ENCODE results near the gene BOD1L1.

The BOD1L1 gene

DNA sequence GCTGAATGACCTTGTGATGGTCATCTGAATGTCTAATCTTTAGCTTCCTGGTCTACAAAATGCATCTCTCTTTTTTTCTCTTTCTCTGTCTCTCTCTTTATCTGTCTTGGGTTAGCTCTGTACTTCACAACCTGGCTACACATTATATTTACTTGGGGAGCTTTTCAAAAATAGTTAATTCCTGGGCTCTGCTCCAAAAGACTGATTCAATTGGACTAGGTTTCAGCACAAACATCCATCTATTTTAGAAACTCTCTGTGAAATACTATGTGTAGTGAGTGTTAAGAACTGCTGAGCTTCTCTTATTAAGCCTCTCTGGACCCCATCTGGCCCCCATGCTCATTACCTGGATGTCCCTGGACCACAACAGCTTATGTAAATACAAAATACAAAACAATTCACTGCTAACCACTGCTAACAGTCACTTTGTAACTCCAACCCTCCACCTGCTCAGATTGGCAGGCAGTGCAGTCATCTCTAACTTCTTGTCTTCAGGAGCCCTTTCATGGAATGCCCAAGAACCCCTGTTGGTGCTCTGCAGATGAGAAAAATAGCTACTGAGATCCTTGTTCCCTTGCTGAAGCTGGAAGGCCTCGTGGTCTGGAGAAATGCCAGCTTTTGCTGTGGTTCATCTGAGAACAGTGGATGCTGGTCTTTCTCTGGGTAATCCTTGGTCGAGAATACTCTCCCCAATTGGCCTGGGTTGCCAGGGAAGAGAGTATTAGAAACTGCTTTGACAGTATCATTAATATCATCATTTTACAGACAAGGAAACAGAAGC, 14.8 kb upstream of the BOD1L1 start:
- Histone ChIP-seq H4K20me1 (ENCODE audit: insufficient read depth) (no peaks in the 10 kb centered on the region), H3K4me2 (no peak overlapping the region), H3K79me2 (ENCODE audit: insufficient read depth, low read depth) (no peaks in the 10 kb centered on the region), H3K4me1 (ENCODE audit: low read depth, poor library complexity, severe bottlenecking) (peaks cover 6% of the 10 kb centered on the region), H3K27ac (no peak overlapping the region), H3K9ac (no peak overlapping the region), H3K4me3 (IDR thresholded peaks at IDR 0.05; ENCODE audit: insufficient read depth, low read depth, low read length) (no peak overlapping the region), H2AFZ (ENCODE audit: low read depth) (no peak overlapping the region), H3K27me3 (ENCODE audit: insufficient read depth, low read depth) (no peaks in the 10 kb centered on the region), H3K36me3 (ENCODE audit: insufficient read depth) (no peaks in the 10 kb centered on the region)
- TF ChIP-seq, protein P1, sequence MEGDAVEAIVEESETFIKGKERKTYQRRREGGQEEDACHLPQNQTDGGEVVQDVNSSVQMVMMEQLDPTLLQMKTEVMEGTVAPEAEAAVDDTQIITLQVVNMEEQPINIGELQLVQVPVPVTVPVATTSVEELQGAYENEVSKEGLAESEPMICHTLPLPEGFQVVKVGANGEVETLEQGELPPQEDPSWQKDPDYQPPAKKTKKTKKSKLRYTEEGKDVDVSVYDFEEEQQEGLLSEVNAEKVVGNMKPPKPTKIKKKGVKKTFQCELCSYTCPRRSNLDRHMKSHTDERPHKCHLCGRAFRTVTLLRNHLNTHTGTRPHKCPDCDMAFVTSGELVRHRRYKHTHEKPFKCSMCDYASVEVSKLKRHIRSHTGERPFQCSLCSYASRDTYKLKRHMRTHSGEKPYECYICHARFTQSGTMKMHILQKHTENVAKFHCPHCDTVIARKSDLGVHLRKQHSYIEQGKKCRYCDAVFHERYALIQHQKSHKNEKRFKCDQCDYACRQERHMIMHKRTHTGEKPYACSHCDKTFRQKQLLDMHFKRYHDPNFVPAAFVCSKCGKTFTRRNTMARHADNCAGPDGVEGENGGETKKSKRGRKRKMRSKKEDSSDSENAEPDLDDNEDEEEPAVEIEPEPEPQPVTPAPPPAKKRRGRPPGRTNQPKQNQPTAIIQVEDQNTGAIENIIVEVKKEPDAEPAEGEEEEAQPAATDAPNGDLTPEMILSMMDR (conservative IDR thresholded peaks at IDR 0.05; ENCODE audit: low read depth, low read length) = no peak

DNA sequence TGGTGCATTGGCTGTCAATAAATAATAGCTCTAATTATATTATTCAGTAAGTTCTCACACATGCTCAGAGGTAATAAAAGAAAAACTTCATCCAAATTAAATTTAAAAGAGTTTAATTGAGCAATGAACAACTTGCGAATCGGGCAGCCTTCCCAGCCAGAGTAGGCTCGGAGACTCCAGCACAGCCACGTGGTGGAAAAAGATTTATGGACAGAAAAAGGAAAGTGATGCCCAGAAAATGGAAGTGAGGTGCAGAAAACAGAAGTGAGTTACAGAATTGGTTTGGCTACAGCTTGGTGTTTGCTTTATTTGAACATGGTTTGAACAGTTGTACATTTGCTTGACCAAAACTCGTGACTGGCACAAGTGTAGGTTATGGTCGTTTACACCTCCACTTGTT, 13.6 kb upstream of the BOD1L1 start:
- Histone ChIP-seq H3K9ac (no peak overlapping the region), H4K20me1 (ENCODE audit: insufficient read depth) (no peaks in the 10 kb centered on the region), H3K27me3 (ENCODE audit: insufficient read depth, low read depth) (no peaks in the 10 kb centered on the region), H3K36me3 (ENCODE audit: insufficient read depth) (no peaks in the 10 kb centered on the region), H3K4me3 (IDR thresholded peaks at IDR 0.05; ENCODE audit: insufficient read depth, low read depth, low read length) (no peak overlapping the region), H3K4me1 (ENCODE audit: low read depth, poor library complexity, severe bottlenecking) (peaks cover 6% of the 10 kb centered on the region), H3K4me2 (no peak overlapping the region), H3K79me2 (ENCODE audit: insufficient read depth, low read depth) (no peaks in the 10 kb centered on the region), H3K27ac (no peak overlapping the region), H2AFZ (ENCODE audit: low read depth) (no peak overlapping the region)
- TF ChIP-seq, protein P1 (conservative IDR thresholded peaks at IDR 0.05; ENCODE audit: low read depth, low read length) = no peak

DNA sequence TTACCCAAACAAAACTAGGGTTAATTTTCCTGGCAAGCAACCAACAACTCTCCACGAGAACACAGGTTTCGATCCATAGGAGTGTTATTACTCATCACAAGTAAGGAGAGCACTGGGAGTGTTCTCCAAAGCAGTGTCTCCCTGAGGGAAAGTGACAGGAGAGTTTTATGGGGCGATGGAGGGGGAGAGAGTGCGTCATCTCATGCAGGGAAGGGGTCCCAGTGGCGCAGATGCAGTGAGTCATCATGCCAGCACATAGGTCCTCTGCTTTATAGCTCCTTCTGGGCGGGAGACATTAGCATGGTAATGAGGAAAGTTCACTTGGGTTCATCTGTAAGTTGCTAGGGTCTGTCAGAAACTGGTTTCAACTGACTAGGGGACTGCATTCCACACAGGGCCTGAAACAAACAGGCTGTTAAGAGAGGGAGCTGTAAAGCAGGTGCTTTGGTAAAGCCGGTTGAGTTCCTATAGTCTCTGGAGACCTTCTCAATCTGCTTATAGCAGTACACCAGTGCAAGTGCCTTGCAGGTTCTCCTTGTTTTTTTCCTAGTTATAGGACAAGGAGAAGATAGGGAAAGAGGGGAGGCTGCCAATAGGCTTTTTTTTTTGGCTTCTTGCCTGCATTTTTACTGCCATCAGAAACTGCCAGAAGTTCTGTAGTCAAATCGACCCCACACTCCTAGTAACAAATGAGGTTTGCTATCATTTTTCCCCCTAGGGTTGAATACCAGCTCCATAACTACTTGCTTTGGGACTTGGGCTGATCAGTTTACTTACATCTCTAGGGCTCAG, 12.8 kb upstream of the BOD1L1 start:
- Histone ChIP-seq H3K9ac (no peak overlapping the region), H3K27ac (no peak overlapping the region), H2AFZ (ENCODE audit: low read depth) (no peak overlapping the region), H3K36me3 (ENCODE audit: insufficient read depth) (no peaks in the 10 kb centered on the region), H3K4me1 (ENCODE audit: low read depth, poor library complexity, severe bottlenecking) (peaks cover 6% of the 10 kb centered on the region), H3K4me3 (IDR thresholded peaks at IDR 0.05; ENCODE audit: insufficient read depth, low read depth, low read length) (no peak overlapping the region), H3K27me3 (ENCODE audit: insufficient read depth, low read depth) (no peaks in the 10 kb centered on the region), H3K4me2 (no peak overlapping the region), H4K20me1 (ENCODE audit: insufficient read depth) (no peaks in the 10 kb centered on the region), H3K79me2 (ENCODE audit: insufficient read depth, low read depth) (no peaks in the 10 kb centered on the region)
- TF ChIP-seq, protein P1 (conservative IDR thresholded peaks at IDR 0.05; ENCODE audit: low read depth, low read length) = no peak

DNA sequence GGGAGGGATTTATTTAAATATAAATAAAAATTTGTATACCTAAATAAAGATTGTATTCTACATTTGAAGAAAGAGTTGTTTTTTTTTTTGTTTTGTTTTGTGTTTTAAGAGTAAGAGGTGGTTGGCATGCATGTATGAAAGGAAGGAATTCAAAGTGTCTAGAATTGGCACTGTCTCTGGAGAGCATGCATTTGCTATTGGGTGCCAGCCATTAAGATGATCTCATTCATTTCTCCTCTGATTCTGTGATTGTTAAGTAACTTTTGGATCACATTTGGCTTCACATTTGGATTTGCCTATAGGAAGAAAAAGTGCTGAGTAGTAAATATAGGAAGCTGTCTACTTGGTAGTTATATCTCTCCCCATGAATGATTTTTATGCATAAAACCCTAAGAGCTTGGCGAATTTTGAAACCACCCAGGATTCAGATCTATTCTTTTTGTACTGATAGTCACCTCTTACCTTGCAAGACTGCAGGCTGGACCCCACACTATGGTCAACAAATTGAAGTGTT, 7.8 kb upstream of the BOD1L1 start:
- Histone ChIP-seq H3K4me1 (ENCODE audit: low read depth, poor library complexity, severe bottlenecking) (no peaks in the 10 kb centered on the region), H3K27ac (no peak overlapping the region), H4K20me1 (ENCODE audit: insufficient read depth) (no peaks in the 10 kb centered on the region), H3K79me2 (ENCODE audit: insufficient read depth, low read depth) (no peaks in the 10 kb centered on the region), H2AFZ (ENCODE audit: low read depth) (no peak overlapping the region), H3K4me3 (IDR thresholded peaks at IDR 0.05; ENCODE audit: insufficient read depth, low read depth, low read length) (no peak overlapping the region), H3K27me3 (ENCODE audit: insufficient read depth, low read depth) (no peaks in the 10 kb centered on the region), H3K9ac (no peak overlapping the region), H3K4me2 (no peak overlapping the region), H3K36me3 (ENCODE audit: insufficient read depth) (no peaks in the 10 kb centered on the region)
- TF ChIP-seq, protein P1 (conservative IDR thresholded peaks at IDR 0.05; ENCODE audit: low read depth, low read length) = no peak
